Lower leg skin (tissue), 4 donors: ENCODE results near the gene ARG2. TPM values are rescaled to one million over a fixed set of nuclear protein-coding genes. Genes with fewer than 3 reads are reported as not detected.

Experiments
- DNase-seq, 2 donors: peaks; one replicate each; pipeline ENCODE4 v3.0.0-alpha.2; 2019; ENCODE audit warnings: low spot score in 2 of 2
- H3K4me3 ChIP-seq: fragments of 200-600 bp; sonication (generic); 2 replicates; pipeline ENCODE4 v1.5.1; 2017; ENCODE audit warnings: mild to moderate bottlenecking, low read depth; ENCODE audit not compliant: poor library complexity, severe bottlenecking
- CTCF ChIP-seq, 3 donors: fragments of 450-650 bp; IDR thresholded peaks; one replicate each; pipeline ENCODE4 v1.5.1; 2016; ENCODE audit warnings: antibody characterized with exemption in 3 of 3, mild to moderate bottlenecking in 3 of 3, moderate library complexity in 2 of 3
- POLR2A ChIP-seq, 2 donors: fragments of 450-650 bp; IDR thresholded peaks; one replicate each; pipeline ENCODE4 v1.6.1; 2016 to 2017; ENCODE audit warnings: antibody characterized with exemption in 2 of 2, mild to moderate bottlenecking in 1 of 2, moderate library complexity in 1 of 2
- WGBS, 2 donors: methylation state at CpG; one replicate each; pipeline ENCODE4 v1.1.5; 2018; 5-methylcytosine and 5-hydroxymethylcytosine counted together
- intact Hi-C: fragments of 100-400 bp; cut with DNase I; formaldehyde crosslinking; loops from one replicate; pipeline ENCODE4 v1.15.0; 2023; ENCODE audit warnings: low total_unique reads
- total RNA-seq, 4 donors: library from RNA; depleted of rRNA; stranded (reverse); fragments of >200 nt; gene quantifications; one replicate each; pipeline ENCODE4 v1.1.0, GENCODE V29; 2016

ARG2 gene
- total RNA-seq, 4 donors from 2014 or later, result 3.5 to 6.8 (median 5.2) TPM

- DNase-seq, result no peak
- peak overlapping the region; percentile 77 for H3K4me3 ChIP-seq
- intact Hi-C loops, result no loop called here
- 24 to 30% methylated on average over 12 to 16 of the region's 16 CpGs for WGBS, 2 donors
- no peak for TF ChIP-seq CTCF (IDR thresholded peaks at IDR 0.05)
- no peak for TF ChIP-seq POLR2A (IDR thresholded peaks at IDR 0.05)
Observed at GRCh38 chr14:67675219-67675582, 55.5 kb downstream of the ARG2 start.

- intact Hi-C loops, result no loop called here
- WGBS, 2 donors, result 59 to 63% methylated on average over 2 of the region's 2 CpGs
- H3K4me3 ChIP-seq, result no peak overlapping the region
- DNase-seq, result no peak
- no peak for TF ChIP-seq POLR2A (IDR thresholded peaks at IDR 0.05)
- no peak for TF ChIP-seq CTCF (IDR thresholded peaks at IDR 0.05)
Observed at GRCh38 chr14:67679006-67679405, 59.3 kb downstream of the ARG2 start.

- intact Hi-C loops, result no loop called here
- 84 to 86% methylated on average over 3 of the region's 3 CpGs for WGBS, 2 donors
- DNase-seq, result no peak
- no peak overlapping the region for H3K4me3 ChIP-seq
- TF ChIP-seq CTCF (IDR thresholded peaks at IDR 0.05) (no peak), POLR2A (IDR thresholded peaks at IDR 0.05) (no peak)
Observed at GRCh38 chr14:67680121-67680602, 60.4 kb downstream of the ARG2 start.

- TF ChIP-seq POLR2A (IDR thresholded peaks at IDR 0.05) (no peak), CTCF (IDR thresholded peaks at IDR 0.05) (no peak)
- 69 to 93% methylated on average over 2 of the region's 2 CpGs for WGBS, 2 donors
- no peak overlapping the region for H3K4me3 ChIP-seq
- DNase-seq, result no peak
- intact Hi-C loops, result no loop called here
Observed at GRCh38 chr14:67680941-67681340, 61.2 kb downstream of the ARG2 start.

GRCh38 chr14:67683842-67684241 is 64.1 kb downstream of the ARG2 start:
- no peak overlapping the region for H3K4me3 ChIP-seq
- DNase-seq, result no peak
- TF ChIP-seq POLR2A (IDR thresholded peaks at IDR 0.05) (no peak), CTCF (IDR thresholded peaks at IDR 0.05) (no peak)
- intact Hi-C loops, result no loop called here

- intact Hi-C loops, result no loop called here
- 92 to 94% methylated on average over 4 of the region's 4 CpGs for WGBS, 2 donors
- no peak overlapping the region for H3K4me3 ChIP-seq
- no peak for TF ChIP-seq CTCF (IDR thresholded peaks at IDR 0.05)
- no peak for TF ChIP-seq POLR2A (IDR thresholded peaks at IDR 0.05)
- no peak for DNase-seq
Observed at GRCh38 chr14:67690011-67690410, 70.3 kb downstream of the ARG2 start.
